Upper lobe of left lung (tissue), 4 donors: Measurements from ENCODE around the gene PIBF1.

Experiments used
- CTCF ChIP-seq, 6 experiments: fragments of 450-650 bp in 4 of 6; fragments of 200-600 bp in 2 of 6; sonication (generic) in 2 of 6; IDR thresholded peaks; one replicate each; pipeline ENCODE4 v1.5.1; 2016 to 2019; ENCODE audit warnings: antibody characterized with exemption in 6 of 6
- EP300 ChIP-seq, 4 donors: sonication (generic); formaldehyde crosslinking; IDR thresholded peaks; one replicate each; pipeline ENCODE4 v1.5.1; 2017; ENCODE audit warnings: antibody characterized with exemption in 4 of 4, control low read depth in 2 of 4
- POLR2A ChIP-seq, 4 donors: fragments of 450-650 bp; IDR thresholded peaks; one replicate each; pipeline ENCODE4 v1.5.1; 2016 to 2017; ENCODE audit warnings: antibody characterized with exemption in 4 of 4, mild to moderate bottlenecking in 2 of 4

GRCh38 chr13:72792640-72793039, 10.7 kb downstream of the PIBF1 start:
- TF ChIP-seq CTCF (IDR thresholded peaks at IDR 0.05) = no peak
- no peak for TF ChIP-seq EP300 (IDR thresholded peaks at IDR 0.05)
- no peak for TF ChIP-seq POLR2A (IDR thresholded peaks at IDR 0.05)
